HG03571 (cell line): ENCODE results near the gene CFL2.
A peak's percentile ranks its signal among the peaks of the same experiment; 100 is the strongest.
"Not testable (repeated sequence)": the region's sequence is repeated elsewhere in the genome, so short reads cannot be mapped to it uniquely, and the experiment has no call there.

Experiments used
- ATAC-seq: cut with Tn5 transposase; IDR thresholded peaks from one replicate; pipeline ENCODE4 v1.9.1; 2021; ENCODE audit not compliant: unreplicated experiment

CFL2 gene

GRCh38 chr14:34714320-34715126 is at the start of gene CFL2:
CFL2 (minus strand) TSS chr14:34714593; CDS start chr14:34714540, 53 bp downstream.
- peak; percentile 82 for ATAC-seq

- ATAC-seq: no peak
Measured at GRCh38 chr14:34755215-34755614, 40.8 kb upstream of the CFL2 start.

GRCh38 chr14:34754687-34755086 is 40.3 kb upstream of the CFL2 start:
- ATAC-seq: no peak

GRCh38 chr14:34750670-34751069 is 36.3 kb upstream of the CFL2 start:
- no peak for ATAC-seq

- no peak for ATAC-seq
Measured at GRCh38 chr14:34750233-34750632, 35.8 kb upstream of the CFL2 start.

- ATAC-seq: no peak
Measured at GRCh38 chr14:34749408-34749807, 35.0 kb upstream of the CFL2 start.

GRCh38 chr14:34742270-34743115 is 28.1 kb upstream of the CFL2 start:
- ATAC-seq: no peak

GRCh38 chr14:34741840-34742239 is 27.4 kb upstream of the CFL2 start:
- ATAC-seq: no peak

- not testable (repeated sequence) for ATAC-seq
Measured at GRCh38 chr14:34740139-34740538, 25.7 kb upstream of the CFL2 start.

GRCh38 chr14:34737079-34737478 is 22.7 kb upstream of the CFL2 start:
- ATAC-seq: not testable (repeated sequence)

GRCh38 chr14:34733245-34733644 is 18.9 kb upstream of the CFL2 start:
- no peak for ATAC-seq

- ATAC-seq: no peak
Measured at GRCh38 chr14:34732802-34733201, 18.4 kb upstream of the CFL2 start.

- ATAC-seq: no peak
Measured at GRCh38 chr14:34723867-34724266, 9.5 kb upstream of the CFL2 start.

GRCh38 chr14:34722723-34723545 is 8.5 kb upstream of the CFL2 start:
- no peak for ATAC-seq

GRCh38 chr14:34721129-34721528 is 6.7 kb upstream of the CFL2 start:
- no peak for ATAC-seq

- ATAC-seq: no peak
Measured at GRCh38 chr14:34718750-34719304, 4.4 kb upstream of the CFL2 start.

- ATAC-seq: no peak
Measured at GRCh38 chr14:34715127-34715863, 902 bp upstream of the CFL2 start.

- ATAC-seq: no peak
Measured at GRCh38 chr14:34713681-34714319, 593 bp downstream of the CFL2 start.

- ATAC-seq: no peak
Measured at GRCh38 chr14:34713122-34713680, 1.2 kb downstream of the CFL2 start.
